Esophagus (tissue), 2 donors: Measurements from ENCODE around the gene TUBA8. TPM values are rescaled to one million over a fixed set of nuclear protein-coding genes. Genes with fewer than 3 reads are reported as not detected.
"Not testable (repeated sequence)": the region's sequence is repeated elsewhere in the genome, so short reads cannot be mapped to it uniquely, and the experiment has no call there.

ENCODE experiments used
- H3K27ac ChIP-seq, 2 donors: one replicate each; pipeline ENCODE4 v1.5.1; 2013; ENCODE audit warnings: low read depth in 2 of 2, mild to moderate bottlenecking in 2 of 2, inconsistent platforms in 1 of 2, low read length in 1 of 2, moderate library complexity in 1 of 2
- H3K27me3 ChIP-seq, 2 donors: one replicate each; pipeline ENCODE4 v1.6.1; 2013; ENCODE audit warnings: low read length in 2 of 2, control low read depth in 1 of 2, mild to moderate bottlenecking in 1 of 2; ENCODE audit not compliant: insufficient read depth in 2 of 2, control insufficient read depth in 1 of 2
- H3K36me3 ChIP-seq, 2 donors: one replicate each; pipeline ENCODE4 v1.6.1; 2013; ENCODE audit warnings: low read length in 1 of 2; ENCODE audit not compliant: control insufficient read depth in 2 of 2, insufficient read depth in 2 of 2
- H3K4me1 ChIP-seq, 2 donors: one replicate each; pipeline ENCODE4 v1.6.1; 2013; ENCODE audit warnings: low read length in 1 of 2; ENCODE audit not compliant: control insufficient read depth in 2 of 2, insufficient read depth in 2 of 2
- H3K4me3 ChIP-seq, 2 donors: one replicate each; pipeline ENCODE4 v1.5.1; 2013; ENCODE audit warnings: low read length in 2 of 2, mild to moderate bottlenecking in 2 of 2, low read depth in 1 of 2, moderate library complexity in 1 of 2
- H3K9me3 ChIP-seq, 2 donors: one replicate each; pipeline ENCODE4 v1.6.1; 2013; ENCODE audit warnings: mild to moderate bottlenecking in 2 of 2, low read depth in 1 of 2, low read length in 1 of 2, moderate library complexity in 1 of 2; ENCODE audit not compliant: control insufficient read depth in 2 of 2, insufficient read depth in 1 of 2
- WGBS, 2 donors: extraction: QIAGEN DNeasy Blood & Tissue Kit; methylation state at CpG; one replicate each; pipeline ENCODE4 v1.1.7; 2013; 5-methylcytosine and 5-hydroxymethylcytosine counted together
- polyA plus RNA-seq, 2 donors: library from polyadenylated mRNA; stranded (reverse); fragments of 200-250 nt; gene quantifications; one replicate each; pipeline ENCODE4 v1.2.3, GENCODE V29; 2013
- donor health status: healthy with polysubstance abuse.
- donor health status: Bipolar disorder and iron deficiency.

TUBA8 gene
- polyA plus RNA-seq, 2 donors = 0.89 to 0.98 TPM

- Histone ChIP-seq H3K9me3 (no peaks in the 10 kb centered on the region), H3K27ac (no peak overlapping the region), H3K27me3 (no peaks in the 10 kb centered on the region), H3K4me3 (no peak overlapping the region), H3K4me1 (no peaks in the 10 kb centered on the region), H3K36me3 (peaks cover 3 to 5% of the 10 kb centered on the region in 2 donors)
- 88 to 89% methylated on average over 13 of the region's 13 CpGs for WGBS, 2 donors
Observed at GRCh38 chr22:18121506-18121905, 10.9 kb downstream of the TUBA8 start.

- H3K4me3 ChIP-seq = no peak overlapping the region
- 84 to 86% methylated on average over 5 of the region's 5 CpGs for WGBS, 2 donors
- no peaks in the 10 kb centered on the region for H3K27me3 ChIP-seq
- peaks cover 3 to 8% of the 10 kb centered on the region in 2 donors for H3K36me3 ChIP-seq
- H3K4me1 ChIP-seq = no peaks in the 10 kb centered on the region
- no peak overlapping the region for H3K27ac ChIP-seq
- H3K9me3 ChIP-seq = no peaks in the 10 kb centered on the region
Observed at GRCh38 chr22:18121954-18122554, 11.4 kb downstream of the TUBA8 start.

- not testable (repeated sequence) for H3K27me3 ChIP-seq, H3K9me3 ChIP-seq, H3K4me1 ChIP-seq, H3K36me3 ChIP-seq, H3K27ac ChIP-seq, H3K4me3 ChIP-seq
- WGBS, 2 donors = 92 to 95% methylated on average over 19 of the region's 19 CpGs
Observed at GRCh38 chr22:18123476-18124025, 12.9 kb downstream of the TUBA8 start.

- Histone ChIP-seq H3K4me1 (no peaks in the 10 kb centered on the region), H3K4me3 (no peak overlapping the region), H3K36me3 (peaks cover 3 to 8% of the 10 kb centered on the region in 2 donors), H3K27me3 (no peaks in the 10 kb centered on the region), H3K27ac (no peak overlapping the region), H3K9me3 (no peaks in the 10 kb centered on the region)
- WGBS, 2 donors = 97 to 98% methylated on average over 18 of the region's 18 CpGs
Observed at GRCh38 chr22:18126606-18127005, 16.0 kb downstream of the TUBA8 start.

GRCh38 chr22:18130018-18130417 is 19.4 kb downstream of the TUBA8 start:
- Histone ChIP-seq H3K36me3 (peaks cover 3 to 5% of the 10 kb centered on the region in 2 donors), H3K27ac (no peak overlapping the region), H3K9me3 (no peaks in the 10 kb centered on the region), H3K4me1 (no peaks in the 10 kb centered on the region), H3K4me3 (no peak overlapping the region), H3K27me3 (no peaks in the 10 kb centered on the region)
- WGBS, 2 donors = 90 to 91% methylated on average over 8 of the region's 8 CpGs

- Histone ChIP-seq H3K36me3 (peaks cover 3 to 5% of the 10 kb centered on the region in 2 donors), H3K4me1 (no peaks in the 10 kb centered on the region), H3K9me3 (no peaks in the 10 kb centered on the region), H3K27me3 (no peaks in the 10 kb centered on the region), H3K4me3 (no peak overlapping the region), H3K27ac (no peak overlapping the region)
- WGBS, 2 donors = 94 to 98% methylated on average over 19 to 20 of the region's 20 CpGs
Observed at GRCh38 chr22:18130699-18131429, 20.3 kb downstream of the TUBA8 start.

GRCh38 chr22:18133452-18133851 is 22.8 kb downstream of the TUBA8 start:
- Histone ChIP-seq H3K4me3 (no peak overlapping the region), H3K36me3 (no peaks in the 10 kb centered on the region), H3K27me3 (no peaks in the 10 kb centered on the region), H3K4me1 (no peaks in the 10 kb centered on the region), H3K9me3 (no peaks in the 10 kb centered on the region), H3K27ac (no peak overlapping the region)
- WGBS, 2 donors = 60 to 65% methylated on average over 2 of the region's 2 CpGs

- no peaks in the 10 kb centered on the region for H3K27me3 ChIP-seq
- 85 to 91% methylated on average over 21 of the region's 21 CpGs for WGBS, 2 donors
- no peaks in the 10 kb centered on the region for H3K36me3 ChIP-seq
- H3K27ac ChIP-seq = no peak overlapping the region
- H3K9me3 ChIP-seq = no peaks in the 10 kb centered on the region
- no peaks in the 10 kb centered on the region for H3K4me1 ChIP-seq
- no peak overlapping the region for H3K4me3 ChIP-seq
Observed at GRCh38 chr22:18136563-18137320, 26.1 kb downstream of the TUBA8 start.

- H3K4me3 ChIP-seq, H3K9me3 ChIP-seq, H3K27me3 ChIP-seq, H3K27ac ChIP-seq, H3K4me1 ChIP-seq, H3K36me3 ChIP-seq: not testable (repeated sequence)
- 97 to 99% methylated on average over 6 of the region's 6 CpGs for WGBS, 2 donors
Observed at GRCh38 chr22:18141004-18141403, 30.4 kb downstream of the TUBA8 start.
